ENCODE results near the gene ATCAY.

DNA sequence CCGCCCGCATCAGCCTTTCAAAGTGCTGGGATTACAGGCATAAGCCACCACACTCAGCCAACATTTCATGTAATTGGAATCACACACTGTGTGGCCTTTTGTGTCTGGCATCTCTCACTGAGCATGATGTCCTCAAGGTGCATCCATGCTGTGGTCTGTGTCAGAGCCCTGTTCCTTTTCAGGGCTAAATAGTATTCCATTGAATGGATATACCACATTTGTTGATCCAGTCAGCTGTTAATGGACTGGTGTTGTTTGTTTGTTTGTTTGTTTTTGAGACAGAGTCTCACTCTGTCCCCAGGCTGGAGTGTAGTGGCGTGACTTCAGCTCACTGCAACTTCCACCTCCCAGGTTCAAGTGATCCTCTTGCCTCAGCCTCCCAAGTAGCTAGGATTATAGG, 17.9 kb downstream of the ATCAY start:
- TF ChIP-seq CTCF (IDR thresholded peaks at IDR 0.05; ENCODE audit: low read depth, low read length) (no peak), EZH2phosphoT487 (IDR thresholded peaks at IDR 0.05; ENCODE audit: low read depth) (no peak)

All from OCI-LY3 (cell line).